GM18951 (cell line): ENCODE measurements around the gene GNG13.
A peak's percentile ranks its signal among the peaks of the same experiment; 100 is the strongest.

Source experiments
- POLR2A ChIP-seq: IDR thresholded peaks from 4 replicates; pipeline ENCODE4 v1.6.1; 2011; ENCODE audit warnings: mild to moderate bottlenecking; ENCODE audit not compliant: insufficient read length, insufficient read depth; ENCODE audit errors: extremely low read depth
- in situ Hi-C: fragments of 300-500 bp; cut with MboI; formaldehyde crosslinking; loops from one replicate; pipeline ENCODE4 v1.12.0; 2022; ENCODE audit warnings: low sequenced_read_pairs, mixed read lengths, inconsistent platforms; ENCODE audit not compliant: unreplicated experiment

GNG13 gene

GRCh38 chr16:791131-791530 lies 9.4 kb downstream of the GNG13 start:
- no peak for TF ChIP-seq POLR2A
- in situ Hi-C loops: no loop called here

GRCh38 chr16:790086-790485 lies 10.4 kb downstream of the GNG13 start:
- no peak for TF ChIP-seq POLR2A
- in situ Hi-C loops: no loop called here

- no peak for TF ChIP-seq POLR2A
- in situ Hi-C loops: loop anchor here (10.0 kb wide), 1 partner anchor 75 kb away; the partner anchor contains the start of gene METRN
These were observed 11.2 kb downstream of the GNG13 start for GRCh38 chr16:789191-789850.

GRCh38 chr16:788399-789126 lies 12.0 kb downstream of the GNG13 start, which contains the start of gene CHTF18:
Gene CHTF18, plus strand, starts transcription at chr16:788620. Its CDS starts 65 bp downstream, at chr16:788685.
- peak; percentile 72 for TF ChIP-seq POLR2A
- in situ Hi-C loops: loop anchor here (10.0 kb wide), 1 partner anchor 74 kb away; the partner anchor contains the start of gene METRN

GRCh38 chr16:787978-788398 lies 12.5 kb downstream of the GNG13 start, which contains the start of gene RPUSD1:
Gene RPUSD1, minus strand, starts transcription at chr16:788381. Its CDS starts 644 bp downstream, at chr16:787737.
- in situ Hi-C loops: loop anchor here (10.0 kb wide), 1 partner anchor 73 kb away; the partner anchor contains the start of gene METRN
- TF ChIP-seq POLR2A: peak; percentile 81

GRCh38 chr16:787321-787966 lies 13.1 kb downstream of the GNG13 start:
- in situ Hi-C loops: loop anchor here (10.0 kb wide), 1 partner anchor 73 kb away; the partner anchor contains the start of gene METRN
- TF ChIP-seq POLR2A: no peak

- in situ Hi-C loops: loop anchor here (10.0 kb wide), 1 partner anchor 71 kb away; the partner anchor contains the start of gene METRN
- peak; percentile 16 for TF ChIP-seq POLR2A
These were observed 14.7 kb downstream of the GNG13 start for GRCh38 chr16:785563-786535.

GRCh38 chr16:784431-784830 lies 16.1 kb downstream of the GNG13 start:
- in situ Hi-C loops: loop anchor here (10.0 kb wide), 1 partner anchor 70 kb away; the partner anchor contains the start of gene METRN
- TF ChIP-seq POLR2A: no peak

GRCh38 chr16:783404-784161 lies 17.0 kb downstream of the GNG13 start:
- TF ChIP-seq POLR2A: no peak
- in situ Hi-C loops: loop anchor here (10.0 kb wide), 1 partner anchor 69 kb away; the partner anchor contains the start of gene METRN

- in situ Hi-C loops: loop anchor here (10.0 kb wide), 1 partner anchor 68 kb away; the partner anchor contains the start of gene METRN
- TF ChIP-seq POLR2A: no peak
These were observed 17.6 kb downstream of the GNG13 start for GRCh38 chr16:782766-783403.

GRCh38 chr16:782258-782657 lies 18.3 kb downstream of the GNG13 start:
- in situ Hi-C loops: loop anchor here (10.0 kb wide), 1 partner anchor 67 kb away; the partner anchor contains the start of gene METRN
- no peak for TF ChIP-seq POLR2A
